MM.1S (cell line): Measurements from ENCODE around the gene GPC3.

Experiments
- EZH2 ChIP-seq: fragments of 300-600 bp; sonication (generic); optimal IDR thresholded peaks from 2 replicates; pipeline ENCODE3; 2017; ENCODE audit warnings: low read depth, mild to moderate bottlenecking, antibody characterized with exemption, low read length, mixed read lengths
- TF ChIP-seq, protein P1 (sequence below): fragments of 300-600 bp; sonication (generic); IDR thresholded peaks from 2 replicates; pipeline ENCODE4 v1.5.1; 2016; ENCODE audit warnings: antibody characterized with exemption, low read length, mixed read lengths

DNA sequence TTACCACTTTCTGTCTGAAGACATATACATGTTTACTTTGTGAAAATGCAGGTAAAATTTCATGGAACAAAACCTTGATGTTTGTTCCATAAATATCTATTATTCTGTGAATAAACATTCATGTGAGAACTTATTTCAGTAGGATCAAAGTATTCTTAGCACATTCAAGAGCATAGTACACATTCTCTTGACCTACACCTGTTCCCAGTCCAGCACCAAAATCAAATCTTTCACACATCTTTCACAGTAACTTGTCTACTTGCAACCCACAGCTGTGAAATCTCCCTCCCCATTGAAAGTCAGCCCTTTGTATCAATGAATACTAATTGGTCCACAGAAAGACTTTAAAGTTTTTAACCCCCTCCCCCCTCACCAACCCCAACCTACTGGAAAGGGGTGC is 283.2 kb downstream of the GPC3 start:
- TF ChIP-seq, protein P1, sequence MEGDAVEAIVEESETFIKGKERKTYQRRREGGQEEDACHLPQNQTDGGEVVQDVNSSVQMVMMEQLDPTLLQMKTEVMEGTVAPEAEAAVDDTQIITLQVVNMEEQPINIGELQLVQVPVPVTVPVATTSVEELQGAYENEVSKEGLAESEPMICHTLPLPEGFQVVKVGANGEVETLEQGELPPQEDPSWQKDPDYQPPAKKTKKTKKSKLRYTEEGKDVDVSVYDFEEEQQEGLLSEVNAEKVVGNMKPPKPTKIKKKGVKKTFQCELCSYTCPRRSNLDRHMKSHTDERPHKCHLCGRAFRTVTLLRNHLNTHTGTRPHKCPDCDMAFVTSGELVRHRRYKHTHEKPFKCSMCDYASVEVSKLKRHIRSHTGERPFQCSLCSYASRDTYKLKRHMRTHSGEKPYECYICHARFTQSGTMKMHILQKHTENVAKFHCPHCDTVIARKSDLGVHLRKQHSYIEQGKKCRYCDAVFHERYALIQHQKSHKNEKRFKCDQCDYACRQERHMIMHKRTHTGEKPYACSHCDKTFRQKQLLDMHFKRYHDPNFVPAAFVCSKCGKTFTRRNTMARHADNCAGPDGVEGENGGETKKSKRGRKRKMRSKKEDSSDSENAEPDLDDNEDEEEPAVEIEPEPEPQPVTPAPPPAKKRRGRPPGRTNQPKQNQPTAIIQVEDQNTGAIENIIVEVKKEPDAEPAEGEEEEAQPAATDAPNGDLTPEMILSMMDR, result no peak
- no peak for TF ChIP-seq EZH2
